ENCODE data around the gene CDC25B.
A peak's percentile ranks its signal among the peaks of the same experiment; 100 is the strongest.

Gene CDC25B

GRCh38 chr20:3804781-3805180 lies 8.7 kb downstream of the CDC25B start:
- no peak for TF ChIP-seq ARNTL (CRISPR knock-in tag; IDR thresholded peaks at IDR 0.05; ENCODE audit: borderline replicate concordance, low read depth)
- ATAC-seq, result no peak

GRCh38 chr20:3808544-3808943 lies 12.4 kb downstream of the CDC25B start:
- ATAC-seq, result no peak
- TF ChIP-seq CSRNP3 (CRISPR knock-in tag; IDR thresholded peaks at IDR 0.05) (no peak), POU6F1 (CRISPR knock-in tag; IDR thresholded peaks at IDR 0.05; ENCODE audit: borderline replicate concordance, low read depth) (no peak), ZC3H10 (CRISPR knock-in tag; IDR thresholded peaks at IDR 0.05) (no peak), TCF4 (CRISPR knock-in tag; IDR thresholded peaks at IDR 0.05; ENCODE audit: borderline replicate concordance) (no peak), OSR1 (CRISPR knock-in tag; IDR thresholded peaks at IDR 0.05) (no peak), ZFP30 (CRISPR knock-in tag; IDR thresholded peaks at IDR 0.05) (no peak), ISL1 (CRISPR knock-in tag; IDR thresholded peaks at IDR 0.05) (no peak), RARB (CRISPR knock-in tag; IDR thresholded peaks at IDR 0.05) (no peak), ARNTL (CRISPR knock-in tag; IDR thresholded peaks at IDR 0.05; ENCODE audit: borderline replicate concordance, low read depth) (no peak)

GRCh38 chr20:3811467-3812258 lies 15.6 kb downstream of the CDC25B start:
- peak; percentile 65 for ATAC-seq
- peak; percentile 61; the same call in 1 of the 2 replicates for TF ChIP-seq TSHZ2 (CRISPR knock-in tag; IDR thresholded peaks at IDR 0.05)
- no peak for TF ChIP-seq TOX (CRISPR knock-in tag; IDR thresholded peaks at IDR 0.05; ENCODE audit: borderline replicate concordance)
- peak; percentile 100 for TF ChIP-seq ARNTL (CRISPR knock-in tag; IDR thresholded peaks at IDR 0.05; ENCODE audit: borderline replicate concordance, low read depth)
- TF ChIP-seq ZFP30 (CRISPR knock-in tag; IDR thresholded peaks at IDR 0.05), result no peak
- TF ChIP-seq ZNF70 (CRISPR knock-in tag; IDR thresholded peaks at IDR 0.05), result peak; percentile 100
- TF ChIP-seq ZNF565 (CRISPR knock-in tag; conservative IDR thresholded peaks at IDR 0.05; ENCODE audit: low read depth), result no peak
- TF ChIP-seq CSDC2 (CRISPR knock-in tag; IDR thresholded peaks at IDR 0.05), result no peak
- TF ChIP-seq POU6F1 (CRISPR knock-in tag; IDR thresholded peaks at IDR 0.05; ENCODE audit: borderline replicate concordance, low read depth), result no peak
- TF ChIP-seq PPARA (CRISPR knock-in tag; IDR thresholded peaks at IDR 0.05; ENCODE audit: borderline replicate concordance), result no peak
- TF ChIP-seq GLIS3 (CRISPR knock-in tag; IDR thresholded peaks at IDR 0.05), result no peak
- TF ChIP-seq ISL1 (CRISPR knock-in tag; IDR thresholded peaks at IDR 0.05), result peak; percentile 65
- peak; percentile 82; the same call in 1 of the 2 replicates for TF ChIP-seq TCF4 (CRISPR knock-in tag; IDR thresholded peaks at IDR 0.05; ENCODE audit: borderline replicate concordance)
- peak; percentile 93 for TF ChIP-seq PATZ1 (CRISPR knock-in tag; IDR thresholded peaks at IDR 0.05; ENCODE audit: borderline replicate concordance)
